ENCODE measurements around the gene FGD5.

Gene FGD5

DNA sequence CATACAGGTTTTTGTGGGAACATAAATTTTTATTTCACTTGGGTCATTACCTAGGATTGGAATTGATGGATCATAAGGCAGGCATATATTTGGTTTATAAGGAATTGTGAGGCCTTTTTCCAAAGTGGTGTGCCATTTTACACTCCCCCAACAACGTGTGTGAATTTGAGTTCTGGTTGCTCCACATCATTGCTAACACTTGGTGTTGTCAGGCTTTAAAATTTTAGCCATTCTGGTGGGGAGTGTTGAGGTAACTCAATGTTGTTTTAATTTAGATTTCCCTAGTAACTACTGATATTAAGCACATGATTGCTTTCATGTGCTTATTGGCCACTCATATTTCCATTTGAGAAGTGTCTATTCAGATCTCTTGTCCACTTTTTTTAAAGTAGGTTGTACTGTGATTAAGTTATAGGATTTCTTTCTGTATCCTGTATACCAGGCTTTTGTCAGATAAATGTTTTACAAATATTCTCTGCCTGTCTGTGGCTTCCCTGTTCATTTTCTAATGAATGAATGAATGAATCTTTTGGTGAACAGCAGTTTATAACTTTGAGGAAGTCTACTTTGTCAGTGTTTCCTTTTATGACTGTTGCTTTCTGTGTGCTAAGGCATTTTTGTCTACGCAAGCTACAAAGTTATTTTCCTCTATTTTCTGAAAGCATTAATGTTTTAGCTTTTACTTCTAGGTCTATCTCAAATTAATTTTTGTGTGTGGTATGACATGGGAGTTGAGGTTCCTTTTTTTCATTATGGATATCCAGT is 110.7 kb downstream of the FGD5 start:
- Histone ChIP-seq H3K27me3 (ENCODE audit: control insufficient read depth, low read length) (no peaks in the 10 kb centered on the region), H3K79me2 (ENCODE audit: control insufficient read depth, low read length) (no peaks in the 10 kb centered on the region), H3K4me2 (ENCODE audit: low read length) (no peak overlapping the region)

DNA sequence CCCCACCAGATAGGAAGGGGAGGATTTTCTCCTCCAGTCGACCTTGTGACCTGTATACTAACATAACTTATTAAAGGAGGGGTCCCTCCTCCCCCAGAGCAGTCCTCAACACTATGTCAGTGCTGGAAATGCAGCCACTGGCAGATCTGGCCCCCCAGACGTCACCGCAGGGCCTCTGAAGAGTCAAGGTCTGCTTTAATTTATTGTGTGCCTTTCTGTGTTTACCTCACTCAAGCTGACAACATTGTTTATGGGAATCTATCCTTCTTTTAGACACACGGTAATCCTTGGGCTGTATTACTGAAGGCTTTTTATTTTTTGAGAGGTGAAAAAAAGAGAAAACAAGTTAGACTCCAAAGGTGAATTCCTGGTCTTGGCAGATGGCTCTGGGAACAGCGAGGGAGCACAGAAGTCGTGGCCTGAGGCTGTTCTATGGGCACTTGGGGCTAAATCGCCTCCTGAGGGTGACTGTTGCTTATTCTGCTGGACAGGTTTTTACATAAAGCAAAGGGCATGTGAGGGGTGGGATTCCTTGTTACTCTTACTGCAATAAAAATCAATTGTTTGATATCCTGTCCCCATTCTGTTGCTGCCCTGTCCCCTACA is 115.2 kb downstream of the FGD5 start:
- Histone ChIP-seq H4K20me1 (ENCODE audit: control insufficient read depth, insufficient read depth, low read depth, low read length) (no peaks in the 10 kb centered on the region), H3K36me3 (ENCODE audit: control insufficient read depth, low read length) (no peaks in the 10 kb centered on the region), H3K4me1 (ENCODE audit: control insufficient read depth, low read length) (no peaks in the 10 kb centered on the region), H3K9me2 (replicated peaks; ENCODE audit: control insufficient read depth, low read length) (no peaks in the 10 kb centered on the region), H3K27ac (ENCODE audit: low read depth, low read length) (no peak overlapping the region), H3K27me3 (ENCODE audit: control insufficient read depth, low read length) (0 out of 2 replicates have a peak, but pooled peaks cover 4% of the 10 kb centered on the region), H3K4me3 (ENCODE audit: low read length) (no peak overlapping the region), H3K79me2 (ENCODE audit: control insufficient read depth, low read length) (no peaks in the 10 kb centered on the region), H3K9me3 (ENCODE audit: control insufficient read depth, insufficient read depth, low read length) (no peaks in the 10 kb centered on the region), H3K4me2 (ENCODE audit: low read length) (no peak overlapping the region), H3F3A (ENCODE audit: control insufficient read depth, insufficient read depth) (no peaks in the 10 kb centered on the region)
- TF ChIP-seq, protein P1, sequence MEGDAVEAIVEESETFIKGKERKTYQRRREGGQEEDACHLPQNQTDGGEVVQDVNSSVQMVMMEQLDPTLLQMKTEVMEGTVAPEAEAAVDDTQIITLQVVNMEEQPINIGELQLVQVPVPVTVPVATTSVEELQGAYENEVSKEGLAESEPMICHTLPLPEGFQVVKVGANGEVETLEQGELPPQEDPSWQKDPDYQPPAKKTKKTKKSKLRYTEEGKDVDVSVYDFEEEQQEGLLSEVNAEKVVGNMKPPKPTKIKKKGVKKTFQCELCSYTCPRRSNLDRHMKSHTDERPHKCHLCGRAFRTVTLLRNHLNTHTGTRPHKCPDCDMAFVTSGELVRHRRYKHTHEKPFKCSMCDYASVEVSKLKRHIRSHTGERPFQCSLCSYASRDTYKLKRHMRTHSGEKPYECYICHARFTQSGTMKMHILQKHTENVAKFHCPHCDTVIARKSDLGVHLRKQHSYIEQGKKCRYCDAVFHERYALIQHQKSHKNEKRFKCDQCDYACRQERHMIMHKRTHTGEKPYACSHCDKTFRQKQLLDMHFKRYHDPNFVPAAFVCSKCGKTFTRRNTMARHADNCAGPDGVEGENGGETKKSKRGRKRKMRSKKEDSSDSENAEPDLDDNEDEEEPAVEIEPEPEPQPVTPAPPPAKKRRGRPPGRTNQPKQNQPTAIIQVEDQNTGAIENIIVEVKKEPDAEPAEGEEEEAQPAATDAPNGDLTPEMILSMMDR (IDR thresholded peaks at IDR 0.05; ENCODE audit: low read depth, low read length, poor library complexity, severe bottlenecking), result no peak
- TF ChIP-seq EZH2phosphoT487 (IDR thresholded peaks at IDR 0.05; ENCODE audit: borderline replicate concordance, low read length), result no peak

More for the DNA sequence above, 110.7 kb downstream of the FGD5 start:
- no peaks in the 10 kb centered on the region for H3K9me3 ChIP-seq (ENCODE audit: control insufficient read depth, insufficient read depth, low read length)
- no peaks in the 10 kb centered on the region for H3K9me2 ChIP-seq (replicated peaks; ENCODE audit: control insufficient read depth, low read length)
- no peaks in the 10 kb centered on the region for H3K36me3 ChIP-seq (ENCODE audit: control insufficient read depth, low read length)
- H4K20me1 ChIP-seq (ENCODE audit: control insufficient read depth, insufficient read depth, low read depth, low read length), result no peaks in the 10 kb centered on the region
- TF ChIP-seq, protein P1 (IDR thresholded peaks at IDR 0.05; ENCODE audit: low read depth, low read length, poor library complexity, severe bottlenecking), result no peak
- TF ChIP-seq EZH2phosphoT487 (IDR thresholded peaks at IDR 0.05; ENCODE audit: borderline replicate concordance, low read length), result no peak
- H3K4me3 ChIP-seq (ENCODE audit: low read length), result no peak overlapping the region
- no peaks in the 10 kb centered on the region for H3F3A ChIP-seq (ENCODE audit: control insufficient read depth, insufficient read depth)
- no peaks in the 10 kb centered on the region for H3K4me1 ChIP-seq (ENCODE audit: control insufficient read depth, low read length)
- no peak overlapping the region for H3K27ac ChIP-seq (ENCODE audit: low read depth, low read length)

DNA sequence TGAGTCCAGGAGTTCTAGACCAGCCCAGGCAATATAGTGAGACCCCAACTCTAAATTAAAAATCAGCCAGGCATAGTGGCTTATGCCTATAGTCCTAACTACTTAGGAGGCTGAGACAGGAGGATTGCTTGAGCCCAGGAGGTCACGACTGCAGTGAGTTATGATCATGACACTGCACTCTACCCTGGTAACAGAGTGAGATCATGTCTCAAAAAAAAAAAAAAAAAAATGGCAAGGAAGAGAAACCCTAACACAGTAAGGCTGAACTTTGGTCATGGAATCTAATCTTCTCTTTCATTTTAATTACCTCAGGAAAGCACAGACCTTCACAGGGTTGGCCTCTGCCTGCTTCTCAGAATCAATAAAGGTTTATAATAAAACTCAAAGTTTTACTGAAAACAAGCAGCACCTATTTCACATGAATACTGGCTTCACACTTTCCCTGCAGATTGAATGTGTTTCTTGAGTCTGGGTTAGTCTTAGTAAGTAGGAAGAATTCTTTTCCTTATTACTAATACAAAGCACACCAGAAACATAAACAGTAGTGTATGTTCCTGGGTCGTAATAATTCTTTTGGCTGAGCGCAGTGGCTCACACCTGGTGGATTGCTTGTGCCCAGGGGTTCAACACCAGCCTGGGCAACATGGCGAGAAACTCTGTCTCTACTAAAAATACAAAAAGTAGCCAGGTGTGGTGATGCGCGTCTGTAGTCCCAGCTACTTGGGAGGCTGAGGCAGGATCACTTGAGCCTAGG is 117.0 kb downstream of the FGD5 start:
- H3K27ac ChIP-seq (ENCODE audit: low read depth, low read length), result no peak overlapping the region
- H4K20me1 ChIP-seq (ENCODE audit: control insufficient read depth, insufficient read depth, low read depth, low read length), result no peaks in the 10 kb centered on the region
- H3K4me2 ChIP-seq (ENCODE audit: low read length), result no peak overlapping the region
- 0 out of 2 replicates have a peak, but pooled peaks cover 4% of the 10 kb centered on the region for H3K27me3 ChIP-seq (ENCODE audit: control insufficient read depth, low read length)
- H3K4me3 ChIP-seq (ENCODE audit: low read length), result no peak overlapping the region
- no peaks in the 10 kb centered on the region for H3K4me1 ChIP-seq (ENCODE audit: control insufficient read depth, low read length)
- H3K36me3 ChIP-seq (ENCODE audit: control insufficient read depth, low read length), result no peaks in the 10 kb centered on the region
- H3F3A ChIP-seq (ENCODE audit: control insufficient read depth, insufficient read depth), result peaks cover 4% of the 10 kb centered on the region; the same call in 1 of the 2 replicates
- H3K79me2 ChIP-seq (ENCODE audit: control insufficient read depth, low read length), result no peaks in the 10 kb centered on the region
- no peaks in the 10 kb centered on the region for H3K9me2 ChIP-seq (replicated peaks; ENCODE audit: control insufficient read depth, low read length)
- TF ChIP-seq, protein P1 (IDR thresholded peaks at IDR 0.05; ENCODE audit: low read depth, low read length, poor library complexity, severe bottlenecking), result no peak
- H3K9me3 ChIP-seq (ENCODE audit: control insufficient read depth, insufficient read depth, low read length), result no peaks in the 10 kb centered on the region
